H1 (cell line): Measurements from ENCODE around the gene SMARCE1. TPM values are rescaled to one million over a fixed set of nuclear protein-coding genes. Genes with fewer than 3 reads are reported as not detected.

Source experiments
- CTCF ChIA-PET: fragments of 300-600 bp; sonication (Branson Sonifier 250); formaldehyde crosslinking; loops from one replicate; lab custom pipeline; 2021; ENCODE audit not compliant: partially characterized antibody; lab: Charles Lee
- POLR2A ChIA-PET: fragments of 300-600 bp; sonication (Branson Sonifier 250); formaldehyde crosslinking; loops from one replicate; lab custom pipeline; 2021; ENCODE audit warnings: inconsistent platforms; ENCODE audit not compliant: partially characterized antibody; lab: Charles Lee
- DNase-seq, 2 experiments: peaks; one replicate each; pipeline versions ENCODE4 v3.0.0 to v3.0.0-alpha.2; 2010 to 2022; ENCODE audit warnings: low spot score in 2 of 2, low read depth in 1 of 2, mixed read lengths in 1 of 2
- FAIRE-seq: peaks from 2 replicates; lab custom pipeline; 2011; peaks lifted over from hg19 to GRCh38; lab: Jason Lieb, UNC
- H2AFZ ChIP-seq: 2 replicates; pipeline ENCODE4 v1.8.1; 2012; ENCODE audit warnings: low read length, inconsistent platforms
- H2AK5ac ChIP-seq: 2 replicates; pipeline ENCODE4 v1.6.1; 2013; ENCODE audit warnings: low read depth, low read length
- H2BK120ac ChIP-seq: replicated peaks from 2 replicates; pipeline ENCODE3; 2013; ENCODE audit warnings: low read depth, low read length, inconsistent platforms
- H2BK12ac ChIP-seq: 2 replicates; pipeline ENCODE4 v1.6.1; 2013; ENCODE audit warnings: low read depth, low read length
- H2BK15ac ChIP-seq: 2 replicates; pipeline ENCODE4 v1.6.1; 2013; ENCODE audit warnings: low read length
- H2BK20ac ChIP-seq: 2 replicates; pipeline ENCODE4 v1.6.1; 2013; ENCODE audit warnings: low read length
- H2BK5ac ChIP-seq: 2 replicates; pipeline ENCODE4 v1.6.1; 2013; ENCODE audit warnings: low read depth, low read length
- H3K14ac ChIP-seq: 2 replicates; pipeline ENCODE4 v1.6.1; 2013; ENCODE audit warnings: inconsistent platforms; ENCODE audit not compliant: insufficient read length
- H3K18ac ChIP-seq: 2 replicates; pipeline ENCODE4 v1.6.1; 2013; ENCODE audit warnings: low read length; ENCODE audit errors: extremely low read depth
- H3K23ac ChIP-seq: 2 replicates; pipeline ENCODE4 v1.6.1; 2013; ENCODE audit warnings: inconsistent platforms; ENCODE audit not compliant: insufficient read length
- H3K23me2 ChIP-seq: 2 replicates; pipeline ENCODE4 v1.6.1; 2013; ENCODE audit warnings: low read depth, low read length
- H3K27ac ChIP-seq: 2 replicates; pipeline ENCODE4 v1.6.1; 2011; ENCODE audit warnings: low read depth, low read length, inconsistent platforms
- H3K27me3 ChIP-seq, 4 experiments: replicated peaks in 1 of 4; 1 replicate in 1 of 4; 2 replicates in 3 of 4; pipeline versions ENCODE4 v1.6.1 to v1.8.1; 2011 to 2013; ENCODE audit warnings: low read length in 3 of 4, mild to moderate bottlenecking in 3 of 4, inconsistent platforms in 2 of 4, mixed read lengths in 2 of 4, moderate library complexity in 1 of 4; ENCODE audit not compliant: control insufficient read depth in 3 of 4, insufficient read depth in 3 of 4; ENCODE audit errors: extremely low read depth in 1 of 4
- H3K36me3 ChIP-seq, 4 experiments: 2 replicates each; pipeline versions ENCODE4 v1.6.1 to v1.8.1; 2011 to 2013; ENCODE audit warnings: mild to moderate bottlenecking in 4 of 4, low read length in 3 of 4, moderate library complexity in 2 of 4, control low read depth in 1 of 4, inconsistent platforms in 1 of 4; ENCODE audit not compliant: insufficient read depth in 4 of 4, control insufficient read depth in 2 of 4
- H3K4ac ChIP-seq: replicated peaks from 2 replicates; pipeline ENCODE3; 2013; ENCODE audit warnings: low read length, low read depth, mixed read lengths, inconsistent platforms; ENCODE audit not compliant: insufficient read length
- H3K4me1 ChIP-seq, 4 experiments: replicated peaks in 1 of 4; 1 replicate in 1 of 4; 2 replicates in 3 of 4; pipeline versions ENCODE4 v1.6.1 to v1.8.1; 2011 to 2013; ENCODE audit warnings: low read length in 3 of 4, inconsistent platforms in 2 of 4, mixed read lengths in 1 of 4; ENCODE audit not compliant: insufficient read depth in 4 of 4, control insufficient read depth in 3 of 4
- H3K4me2 ChIP-seq, 2 experiments: 2 replicates each; pipeline versions ENCODE4 v1.6.1 to v1.8.1; 2011 to 2013; ENCODE audit warnings: low read depth in 2 of 2, low read length in 2 of 2, control low read depth in 1 of 2, inconsistent platforms in 1 of 2, mild to moderate bottlenecking in 1 of 2; ENCODE audit not compliant: insufficient read depth in 1 of 2
- H3K4me3 ChIP-seq, 4 experiments: fragments of 200-600, 300-600 bp in 1 of 4; sonication (generic), shearing (Covaris generic), sonication (Bioruptor Twin) in 1 of 4; 2 replicates each; pipeline versions ENCODE4 v1.5.1 to v1.8.1; 2011 to 2016; ENCODE audit warnings: low read length in 4 of 4, low read depth in 3 of 4, control low read depth in 2 of 4, inconsistent platforms in 2 of 4, mild to moderate bottlenecking in 2 of 4, mixed read lengths in 1 of 4, moderate library complexity in 1 of 4; ENCODE audit not compliant: insufficient read depth in 2 of 4; ENCODE audit errors: extremely low read depth in 1 of 4
- H3K56ac ChIP-seq: replicated peaks from 2 replicates; pipeline ENCODE3; 2013; ENCODE audit warnings: low read depth, mild to moderate bottlenecking, mixed read lengths, low read length, inconsistent platforms; ENCODE audit not compliant: insufficient read length
- H3K79me1 ChIP-seq: 2 replicates; pipeline ENCODE4 v1.6.1; 2013; ENCODE audit warnings: low read depth, low read length, control low read depth
- H3K79me2 ChIP-seq, 2 experiments: 2 replicates each; pipeline versions ENCODE4 v1.6.1 to v1.8.1; 2012 to 2013; ENCODE audit warnings: low read length in 2 of 2, mild to moderate bottlenecking in 2 of 2, inconsistent platforms in 1 of 2; ENCODE audit not compliant: insufficient read depth in 2 of 2, control insufficient read depth in 1 of 2
- H3K9ac ChIP-seq, 4 experiments: replicated peaks in 1 of 4; 1 replicate in 1 of 4; 2 replicates in 3 of 4; pipeline versions ENCODE4 v1.6.1 to v1.8.1; 2011 to 2013; ENCODE audit warnings: low read depth in 3 of 4, low read length in 3 of 4, control low read depth in 2 of 4, mild to moderate bottlenecking in 2 of 4, moderate library complexity in 2 of 4, inconsistent platforms in 1 of 4; ENCODE audit errors: extremely low read depth in 1 of 4
- H3K9me3 ChIP-seq, 2 experiments: 2 replicates each; pipeline versions ENCODE4 v1.6.1 to v1.8.1; 2012 to 2013; ENCODE audit warnings: mild to moderate bottlenecking in 2 of 2, moderate library complexity in 2 of 2, control low read depth in 1 of 2, inconsistent platforms in 1 of 2, low read depth in 1 of 2, low read length in 1 of 2, mixed read lengths in 1 of 2; ENCODE audit not compliant: insufficient read depth in 2 of 2
- H4K20me1 ChIP-seq, 2 experiments: replicated peaks in 1 of 2; 2 replicates each; pipeline versions ENCODE3 to v1.8.1; 2011 to 2013; ENCODE audit warnings: inconsistent platforms in 2 of 2, low read length in 2 of 2, mild to moderate bottlenecking in 1 of 2; ENCODE audit not compliant: insufficient read depth in 2 of 2, control insufficient read depth in 1 of 2
- H4K5ac ChIP-seq: 2 replicates; pipeline ENCODE4 v1.6.1; 2013; ENCODE audit warnings: low read length, low read depth, mixed read lengths, inconsistent platforms; ENCODE audit not compliant: insufficient read length
- H4K8ac ChIP-seq: 2 replicates; pipeline ENCODE4 v1.8.0; 2013; ENCODE audit warnings: mild to moderate bottlenecking, moderate library complexity, low read length, inconsistent platforms; ENCODE audit not compliant: insufficient read depth; ENCODE audit errors: extremely low read depth
- H4K91ac ChIP-seq: replicated peaks from 2 replicates; pipeline ENCODE3; 2013; ENCODE audit warnings: low read length, mixed read lengths, inconsistent platforms; ENCODE audit not compliant: insufficient read length
- EZH2 ChIP-seq: fragments of 200-600 bp; sonication (generic); IDR thresholded peaks from 2 replicates; pipeline ENCODE4 v1.7.1; 2012; ENCODE audit warnings: low read depth, mild to moderate bottlenecking, moderate library complexity, low read length, inconsistent platforms; ENCODE audit not compliant: severe bottlenecking
- FOSL1 ChIP-seq: IDR thresholded peaks from 2 replicates; pipeline ENCODE4 v1.6.1; 2011; ENCODE audit warnings: mild to moderate bottlenecking, low read depth, low read length, moderate library complexity; ENCODE audit not compliant: insufficient read depth
- HDAC6 ChIP-seq: IDR thresholded peaks from one replicate; pipeline ENCODE4 v1.7.1; 2012; ENCODE audit warnings: low read depth, mild to moderate bottlenecking, inconsistent platforms, low read length, moderate library complexity
- JUN ChIP-seq: IDR thresholded peaks from 2 replicates; pipeline ENCODE4 v1.6.1; 2011; ENCODE audit warnings: low read depth, mild to moderate bottlenecking, improper control_type of control experiment, low read length
- NRF1 ChIP-seq: IDR thresholded peaks from 2 replicates; pipeline ENCODE4 v1.6.1; 2011; ENCODE audit warnings: mild to moderate bottlenecking, low read depth, low read length, improper control_type of control experiment
- RXRA ChIP-seq: IDR thresholded peaks from 2 replicates; pipeline ENCODE4 v1.6.1; 2011; ENCODE audit warnings: low read depth, mild to moderate bottlenecking, low read length, moderate library complexity; ENCODE audit not compliant: insufficient read depth
- SAP30 ChIP-seq: fragments of 300-600 bp; sonication (generic); IDR thresholded peaks from 2 replicates; pipeline ENCODE4 v1.7.1; 2012; ENCODE audit warnings: low read length, moderate library complexity, mild to moderate bottlenecking, inconsistent platforms; ENCODE audit not compliant: insufficient read depth, insufficient replicate concordance
- SIRT6 ChIP-seq: IDR thresholded peaks from one replicate; pipeline ENCODE4 v1.7.1; 2012; ENCODE audit warnings: low read length, inconsistent platforms
- SUZ12 ChIP-seq: fragments of 200-600 bp; sonication (generic); IDR thresholded peaks from 2 replicates; pipeline ENCODE4 v1.6.1; 2012; ENCODE audit warnings: mild to moderate bottlenecking, inconsistent platforms, low read length, moderate library complexity, mixed read lengths
- WGBS, 2 experiments: shearing (Covaris generic) in 1 of 2; methylation state at CpG; one replicate each; pipeline versions ENCODE4 v1.1.6 to v1.1.7; 2013 to 2015; ENCODE audit warnings: low lambda C conversion rate in 2 of 2, mixed read lengths in 2 of 2, inconsistent platforms in 1 of 2, low coverage in 1 of 2, missing lambda C conversion rate in 1 of 2; ENCODE audit not compliant: insufficient replicate concordance in 2 of 2, insufficient coverage in 1 of 2, insufficient read length in 1 of 2; ENCODE audit errors: extremely low coverage in 1 of 2, missing lambda C conversion rate in 1 of 2; 5-methylcytosine and 5-hydroxymethylcytosine counted together
- polyA plus RNA-seq, 7 experiments: library from polyadenylated mRNA; depleted of rRNA in 3 of 7; stranded (reverse) in 5 of 7; unstranded in 2 of 7; fragments of >200 nt in 5 of 7; fragments of 200-250 nt in 2 of 7; gene quantifications; 1 replicate in 5 of 7; 2 replicates in 1 of 7; 4 replicates in 1 of 7; pipeline versions ENCODE4 v1.2.1 to v1.2.3, GENCODE V29; 2011 to 2013; ENCODE audit warnings: missing spikeins in 2 of 7, mixed read lengths in 2 of 7
- total RNA-seq: library from RNA; stranded (reverse); fragmentation: NEBNext Ultra II Directional; extraction: Animal tissue kit (Norgen Biotek cat#: 25700); gene quantifications from 2 replicates; pipeline ENCODE4 v1.2.1, GENCODE V29; 2021
- TF ChIP-seq, protein P1 (sequence below): IDR thresholded peaks from 2 replicates; pipeline ENCODE4 v1.6.1; 2011; ENCODE audit warnings: low read length, improper control_type of control experiment
- TF ChIP-seq, protein P2 (sequence below): IDR thresholded peaks from 2 replicates; pipeline ENCODE4 v1.6.1; 2012; ENCODE audit warnings: low read length, inconsistent platforms

SMARCE1 gene
- total and polyA plus RNA-seq, 2 of the 8 experiments (the other 6 are each of a cell fraction or from before 2014, with no cell fraction given), result 30.7 to 131 TPM

DNA sequence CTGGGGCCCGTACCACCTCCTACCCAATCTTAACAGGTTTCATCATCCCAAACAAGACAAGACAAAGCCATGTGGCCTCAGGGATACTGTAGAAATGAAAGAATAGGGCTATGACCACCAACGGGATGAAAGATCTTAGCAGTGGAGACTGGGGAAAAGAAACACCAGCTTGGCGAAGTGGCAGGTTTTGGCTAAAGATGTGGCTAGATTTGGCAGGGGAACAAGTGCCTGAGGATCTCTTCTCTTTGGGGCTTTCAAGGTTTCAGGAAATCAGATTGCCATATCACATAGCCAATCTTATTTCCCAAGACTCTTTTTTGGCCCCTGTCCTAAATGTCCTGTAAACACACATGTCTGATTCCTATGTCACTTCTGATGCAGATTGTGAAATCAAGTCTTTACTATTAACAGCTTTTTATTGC, 49.0 kb upstream of the SMARCE1 start:
- no peak overlapping the region for H3K4me3 ChIP-seq
- no peaks in the 10 kb centered on the region for H4K20me1 ChIP-seq
- H4K8ac ChIP-seq, result no peak overlapping the region
- no peak overlapping the region for H2BK120ac ChIP-seq
- DNase-seq (no peak), FAIRE-seq (no peak)
- no peaks in the 10 kb centered on the region for H3K36me3 ChIP-seq
- H4K5ac ChIP-seq, result no peak overlapping the region
- peak overlapping the region; percentile 73; the same call in 1 of the 2 replicates for H2AFZ ChIP-seq
- H3K9ac ChIP-seq, result no peak overlapping the region
- ChIA-PET POLR2A (no interaction called here), CTCF (interaction anchor here (0.9 to 2.4 kb wide), 3 partner anchors 16 to 81 kb away, joined by 3 to 7 read pairs (median 4); no protein-coding TSS in a partner anchor)
- no peak overlapping the region for H3K4ac ChIP-seq
- H3K9me3 ChIP-seq, result no peaks in the 10 kb centered on the region
- H3K27me3 ChIP-seq, result no peaks in the 10 kb centered on the region
- H3K79me1 ChIP-seq, result no peaks in the 10 kb centered on the region
- H3K56ac ChIP-seq, result no peak overlapping the region
- no peaks in the 10 kb centered on the region for H3K79me2 ChIP-seq
- H2BK15ac ChIP-seq, result no peak overlapping the region
- no peak overlapping the region for H3K14ac ChIP-seq
- H4K91ac ChIP-seq, result no peak overlapping the region
- no peak overlapping the region for H3K27ac ChIP-seq
- H2BK5ac ChIP-seq, result no peak overlapping the region
- no peaks in the 10 kb centered on the region for H3K4me1 ChIP-seq
- no peak overlapping the region for H3K18ac ChIP-seq
- no peaks in the 10 kb centered on the region for H3K23me2 ChIP-seq
- H2AK5ac ChIP-seq, result no peak overlapping the region
- 82% methylated on average over 3 of the region's 3 CpGs; no CpG with 5 or more reads in 1 of the 2 experiments for WGBS, 2 experiments
- H2BK20ac ChIP-seq, result no peak overlapping the region
- no peak overlapping the region for H3K23ac ChIP-seq
- no peak overlapping the region for H2BK12ac ChIP-seq
- no peak overlapping the region for H3K4me2 ChIP-seq
- no peak for TF ChIP-seq NRF1
- TF ChIP-seq RXRA, result no peak
- TF ChIP-seq, protein P1, sequence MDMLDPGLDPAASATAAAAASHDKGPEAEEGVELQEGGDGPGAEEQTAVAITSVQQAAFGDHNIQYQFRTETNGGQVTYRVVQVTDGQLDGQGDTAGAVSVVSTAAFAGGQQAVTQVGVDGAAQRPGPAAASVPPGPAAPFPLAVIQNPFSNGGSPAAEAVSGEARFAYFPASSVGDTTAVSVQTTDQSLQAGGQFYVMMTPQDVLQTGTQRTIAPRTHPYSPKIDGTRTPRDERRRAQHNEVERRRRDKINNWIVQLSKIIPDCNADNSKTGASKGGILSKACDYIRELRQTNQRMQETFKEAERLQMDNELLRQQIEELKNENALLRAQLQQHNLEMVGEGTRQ, result no peak
- no peak for TF ChIP-seq FOSL1
- TF ChIP-seq, protein P2, sequence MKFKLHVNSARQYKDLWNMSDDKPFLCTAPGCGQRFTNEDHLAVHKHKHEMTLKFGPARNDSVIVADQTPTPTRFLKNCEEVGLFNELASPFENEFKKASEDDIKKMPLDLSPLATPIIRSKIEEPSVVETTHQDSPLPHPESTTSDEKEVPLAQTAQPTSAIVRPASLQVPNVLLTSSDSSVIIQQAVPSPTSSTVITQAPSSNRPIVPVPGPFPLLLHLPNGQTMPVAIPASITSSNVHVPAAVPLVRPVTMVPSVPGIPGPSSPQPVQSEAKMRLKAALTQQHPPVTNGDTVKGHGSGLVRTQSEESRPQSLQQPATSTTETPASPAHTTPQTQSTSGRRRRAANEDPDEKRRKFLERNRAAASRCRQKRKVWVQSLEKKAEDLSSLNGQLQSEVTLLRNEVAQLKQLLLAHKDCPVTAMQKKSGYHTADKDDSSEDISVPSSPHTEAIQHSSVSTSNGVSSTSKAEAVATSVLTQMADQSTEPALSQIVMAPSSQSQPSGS, result no peak
- TF ChIP-seq JUN, result no peak
- TF ChIP-seq EZH2, result no peak
- TF ChIP-seq SUZ12, result no peak
- no peak for TF ChIP-seq HDAC6
- no peak for TF ChIP-seq SAP30
- no peak for TF ChIP-seq SIRT6
